Measurements from ENCODE around the gene UGT1A3. TPM values are rescaled to one million over a fixed set of nuclear protein-coding genes. Genes with fewer than 3 reads are reported as not detected.

The UGT1A3 gene
- total RNA-seq, 1 experiment from 2014 or later, result not detected

DNA sequence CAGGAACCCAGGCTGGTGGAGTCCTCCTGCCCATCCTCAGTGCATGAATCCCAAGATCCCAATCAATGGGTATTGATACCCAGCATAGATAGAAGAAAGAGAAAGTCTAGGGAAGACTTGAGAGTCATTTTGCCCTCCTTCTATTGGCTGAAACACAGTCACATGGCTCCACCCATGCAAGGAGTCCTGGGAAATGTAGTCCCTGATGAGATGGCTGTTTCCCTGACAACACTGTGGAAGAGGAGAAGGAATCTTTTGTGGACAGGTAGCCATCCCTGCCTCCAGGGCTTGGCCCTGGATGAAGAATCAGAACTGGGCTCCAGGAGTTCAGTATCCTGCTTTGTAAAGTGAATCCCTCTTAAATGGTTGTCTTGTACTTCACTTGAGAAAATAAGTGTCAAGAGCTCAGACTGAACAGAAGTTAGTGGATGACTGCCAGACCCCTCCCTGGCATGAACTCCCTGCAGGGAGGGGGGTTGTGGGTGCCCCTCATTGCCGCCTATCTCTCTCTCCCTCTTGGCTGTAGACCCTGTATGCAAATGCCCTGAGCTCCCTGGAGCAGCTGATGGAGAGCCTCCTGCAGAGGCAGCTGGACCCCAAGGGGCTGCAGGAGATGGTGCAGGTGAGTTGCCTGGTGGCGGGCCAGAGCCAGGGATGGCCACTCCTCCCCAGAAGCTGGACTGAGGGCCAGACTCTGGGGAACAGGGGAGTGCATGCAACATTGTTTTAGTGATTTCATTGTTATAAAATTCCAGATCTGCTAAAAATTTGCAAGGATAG is 85.4 kb downstream of the UGT1A3 start:
- no peak for TF ChIP-seq EZH2 (IDR thresholded peaks at IDR 0.05; ENCODE audit: borderline replicate concordance, low read depth, low read length, poor library complexity, severe bottlenecking)
- TF ChIP-seq, protein P1, sequence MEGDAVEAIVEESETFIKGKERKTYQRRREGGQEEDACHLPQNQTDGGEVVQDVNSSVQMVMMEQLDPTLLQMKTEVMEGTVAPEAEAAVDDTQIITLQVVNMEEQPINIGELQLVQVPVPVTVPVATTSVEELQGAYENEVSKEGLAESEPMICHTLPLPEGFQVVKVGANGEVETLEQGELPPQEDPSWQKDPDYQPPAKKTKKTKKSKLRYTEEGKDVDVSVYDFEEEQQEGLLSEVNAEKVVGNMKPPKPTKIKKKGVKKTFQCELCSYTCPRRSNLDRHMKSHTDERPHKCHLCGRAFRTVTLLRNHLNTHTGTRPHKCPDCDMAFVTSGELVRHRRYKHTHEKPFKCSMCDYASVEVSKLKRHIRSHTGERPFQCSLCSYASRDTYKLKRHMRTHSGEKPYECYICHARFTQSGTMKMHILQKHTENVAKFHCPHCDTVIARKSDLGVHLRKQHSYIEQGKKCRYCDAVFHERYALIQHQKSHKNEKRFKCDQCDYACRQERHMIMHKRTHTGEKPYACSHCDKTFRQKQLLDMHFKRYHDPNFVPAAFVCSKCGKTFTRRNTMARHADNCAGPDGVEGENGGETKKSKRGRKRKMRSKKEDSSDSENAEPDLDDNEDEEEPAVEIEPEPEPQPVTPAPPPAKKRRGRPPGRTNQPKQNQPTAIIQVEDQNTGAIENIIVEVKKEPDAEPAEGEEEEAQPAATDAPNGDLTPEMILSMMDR (conservative IDR thresholded peaks at IDR 0.05; ENCODE audit: low read depth, low read length), result no peak
- H3K27ac ChIP-seq (ENCODE audit: low read depth, low read length, poor library complexity, severe bottlenecking), result no peak overlapping the region
- H3K9me3 ChIP-seq (ENCODE audit: low read depth, low read length, poor library complexity, severe bottlenecking), result no peaks in the 10 kb centered on the region
- no peak overlapping the region for H3K4me3 ChIP-seq (ENCODE audit: low read depth, low read length, poor library complexity, severe bottlenecking)
- no TSS peak for BruUV-seq (replicated peaks)
- CTCF ChIA-PET, result no interaction called here
- peak; percentile 23 for DNase-seq (ENCODE audit: low spot score)
- no peaks in the 10 kb centered on the region for H3K36me3 ChIP-seq (ENCODE audit: insufficient read depth, low read length, poor library complexity, severe bottlenecking)
- no peaks in the 10 kb centered on the region for H3K4me1 ChIP-seq (ENCODE audit: insufficient read depth, low read length, poor library complexity, severe bottlenecking)
- POLR2A ChIA-PET (ENCODE audit: low non-redundant PET), result no interaction called here
- intact Hi-C loops (cut with micrococcal nuclease; ENCODE audit: unreplicated experiment), result no loop called here
- H3K27me3 ChIP-seq (replicated peaks; ENCODE audit: insufficient read depth, low read depth, low read length, poor library complexity), result no peaks in the 10 kb centered on the region

DNA sequence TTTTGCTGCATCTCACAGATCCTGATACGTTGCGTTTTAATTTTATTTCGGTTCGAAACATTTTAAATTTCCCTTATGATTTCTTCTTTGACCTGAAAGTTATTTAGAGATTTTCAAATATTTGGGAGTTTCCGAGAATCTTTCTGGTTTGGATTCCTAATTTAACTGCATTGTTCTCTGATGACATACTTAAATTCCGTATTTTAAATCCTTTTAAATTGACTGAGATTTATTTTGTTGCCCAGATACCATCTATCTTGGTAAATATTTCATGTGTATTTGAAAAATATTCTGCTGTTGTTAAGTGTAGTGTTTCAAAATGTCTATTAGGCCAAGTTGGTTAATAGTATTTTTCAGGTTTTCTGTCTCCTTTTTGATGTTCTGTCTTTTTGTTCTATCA is 87.0 kb downstream of the UGT1A3 start:
- Histone ChIP-seq H3K27ac (ENCODE audit: low read depth, low read length, poor library complexity, severe bottlenecking) (no peak overlapping the region), H3K4me3 (ENCODE audit: low read depth, low read length, poor library complexity, severe bottlenecking) (no peak overlapping the region), H3K36me3 (ENCODE audit: insufficient read depth, low read length, poor library complexity, severe bottlenecking) (no peaks in the 10 kb centered on the region), H3K9me3 (ENCODE audit: low read depth, low read length, poor library complexity, severe bottlenecking) (no peaks in the 10 kb centered on the region), H3K27me3 (replicated peaks; ENCODE audit: insufficient read depth, low read depth, low read length, poor library complexity) (no peaks in the 10 kb centered on the region), H3K4me1 (ENCODE audit: insufficient read depth, low read length, poor library complexity, severe bottlenecking) (no peaks in the 10 kb centered on the region)
- no peak for DNase-seq (ENCODE audit: low spot score)
- no TSS peak for BruUV-seq (replicated peaks)
- POLR2A ChIA-PET (ENCODE audit: low non-redundant PET), result no interaction called here
- TF ChIP-seq, protein P1 (conservative IDR thresholded peaks at IDR 0.05; ENCODE audit: low read depth, low read length), result no peak
- TF ChIP-seq EZH2 (IDR thresholded peaks at IDR 0.05; ENCODE audit: borderline replicate concordance, low read depth, low read length, poor library complexity, severe bottlenecking), result no peak
- intact Hi-C loops (cut with micrococcal nuclease; ENCODE audit: unreplicated experiment), result no loop called here
- CTCF ChIA-PET, result no interaction called here

DNA sequence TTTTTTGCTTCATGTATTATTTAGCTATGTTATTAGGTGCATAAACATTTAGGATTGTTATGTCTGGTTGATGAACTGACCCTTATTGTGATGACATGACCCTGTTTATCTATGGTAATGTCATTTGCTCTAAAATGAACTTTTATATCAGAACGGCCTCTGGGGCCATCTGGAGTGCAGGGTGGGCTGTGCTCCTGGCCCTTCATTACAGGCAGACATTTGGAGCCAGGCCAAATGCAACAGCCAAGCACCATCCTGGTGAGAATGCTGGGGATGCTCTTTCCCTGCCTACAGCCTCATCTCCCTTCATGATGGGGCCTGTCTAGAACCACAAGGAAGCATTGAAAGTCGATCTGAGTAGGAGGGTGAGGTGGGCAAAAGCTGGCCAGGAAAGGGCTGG is 87.5 kb downstream of the UGT1A3 start:
- H3K4me3 ChIP-seq (ENCODE audit: low read depth, low read length, poor library complexity, severe bottlenecking), result no peak overlapping the region
- POLR2A ChIA-PET (ENCODE audit: low non-redundant PET), result no interaction called here
- BruUV-seq (replicated peaks), result no TSS peak
- CTCF ChIA-PET, result no interaction called here
- intact Hi-C loops (cut with micrococcal nuclease; ENCODE audit: unreplicated experiment), result no loop called here
- no peaks in the 10 kb centered on the region for H3K27me3 ChIP-seq (replicated peaks; ENCODE audit: insufficient read depth, low read depth, low read length, poor library complexity)
- no peaks in the 10 kb centered on the region for H3K4me1 ChIP-seq (ENCODE audit: insufficient read depth, low read length, poor library complexity, severe bottlenecking)
- no peaks in the 10 kb centered on the region for H3K9me3 ChIP-seq (ENCODE audit: low read depth, low read length, poor library complexity, severe bottlenecking)
- no peak for TF ChIP-seq EZH2 (IDR thresholded peaks at IDR 0.05; ENCODE audit: borderline replicate concordance, low read depth, low read length, poor library complexity, severe bottlenecking)
- TF ChIP-seq, protein P1 (conservative IDR thresholded peaks at IDR 0.05; ENCODE audit: low read depth, low read length), result no peak
- H3K36me3 ChIP-seq (ENCODE audit: insufficient read depth, low read length, poor library complexity, severe bottlenecking), result no peaks in the 10 kb centered on the region
- H3K27ac ChIP-seq (ENCODE audit: low read depth, low read length, poor library complexity, severe bottlenecking), result no peak overlapping the region
- no peak for DNase-seq (ENCODE audit: low spot score)

Data from A673 (cell line).